ENCODE measurements around the gene USP12. TPM values are rescaled to one million over a fixed set of nuclear protein-coding genes. Genes with fewer than 3 reads are reported as not detected.

The USP12 gene
- total RNA-seq, 4 donors from 2014 or later = 26.4 to 50.7 (median 31.7) TPM

DNA sequence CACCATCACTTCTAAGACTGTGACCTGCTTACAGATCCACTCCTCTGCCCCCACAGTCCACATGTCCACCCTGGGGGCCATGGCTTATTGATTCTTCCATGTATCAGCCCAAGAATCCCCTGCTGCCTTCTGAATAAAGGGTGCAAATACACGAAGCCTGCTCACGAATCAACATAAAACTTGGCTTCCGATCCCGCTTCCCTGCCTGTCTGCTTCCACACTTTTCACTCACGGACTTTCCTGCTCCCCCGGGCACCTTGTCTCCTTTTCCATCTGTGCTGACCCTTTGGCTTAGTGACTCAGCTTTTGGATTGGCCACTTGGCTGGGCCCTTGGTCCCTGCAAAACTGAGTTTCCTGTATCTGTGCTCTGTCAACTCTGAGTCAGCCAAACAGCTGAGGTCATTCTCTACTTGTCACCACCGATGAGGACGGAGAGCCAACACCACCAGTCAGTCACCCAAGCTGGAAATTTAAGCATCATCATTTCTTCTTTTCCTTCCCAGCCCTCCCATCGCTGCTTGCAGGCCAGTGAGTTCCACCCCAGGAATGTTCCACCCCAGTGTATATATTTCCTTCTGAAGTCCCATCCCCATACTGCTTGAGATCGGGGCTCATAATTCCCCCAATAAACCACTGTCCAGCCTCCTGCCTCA is 11.4 kb upstream of the USP12 start:
- no peaks in the 10 kb centered on the region for H3K36me3 ChIP-seq
- H3K27me3 ChIP-seq = no peaks in the 10 kb centered on the region
- no peak overlapping the region for H3K27ac ChIP-seq
- H3K9me3 ChIP-seq = no peaks in the 10 kb centered on the region
- WGBS = 53% methylated on average over 10 of the region's 10 CpGs
- peaks cover 6% of the 10 kb centered on the region for H3K4me1 ChIP-seq
- no peak for DNase-seq (ENCODE audit: low spot score in 2 of 2)
- TF ChIP-seq POLR2A (IDR thresholded peaks at IDR 0.05) (no peak), EP300 (IDR thresholded peaks at IDR 0.05) (no peak), POLR2AphosphoS5 (IDR thresholded peaks at IDR 0.05) (no peak)
- TF ChIP-seq, protein P1, sequence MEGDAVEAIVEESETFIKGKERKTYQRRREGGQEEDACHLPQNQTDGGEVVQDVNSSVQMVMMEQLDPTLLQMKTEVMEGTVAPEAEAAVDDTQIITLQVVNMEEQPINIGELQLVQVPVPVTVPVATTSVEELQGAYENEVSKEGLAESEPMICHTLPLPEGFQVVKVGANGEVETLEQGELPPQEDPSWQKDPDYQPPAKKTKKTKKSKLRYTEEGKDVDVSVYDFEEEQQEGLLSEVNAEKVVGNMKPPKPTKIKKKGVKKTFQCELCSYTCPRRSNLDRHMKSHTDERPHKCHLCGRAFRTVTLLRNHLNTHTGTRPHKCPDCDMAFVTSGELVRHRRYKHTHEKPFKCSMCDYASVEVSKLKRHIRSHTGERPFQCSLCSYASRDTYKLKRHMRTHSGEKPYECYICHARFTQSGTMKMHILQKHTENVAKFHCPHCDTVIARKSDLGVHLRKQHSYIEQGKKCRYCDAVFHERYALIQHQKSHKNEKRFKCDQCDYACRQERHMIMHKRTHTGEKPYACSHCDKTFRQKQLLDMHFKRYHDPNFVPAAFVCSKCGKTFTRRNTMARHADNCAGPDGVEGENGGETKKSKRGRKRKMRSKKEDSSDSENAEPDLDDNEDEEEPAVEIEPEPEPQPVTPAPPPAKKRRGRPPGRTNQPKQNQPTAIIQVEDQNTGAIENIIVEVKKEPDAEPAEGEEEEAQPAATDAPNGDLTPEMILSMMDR (IDR thresholded peaks at IDR 0.05) = no peak
- no peak overlapping the region for H3K4me3 ChIP-seq

DNA sequence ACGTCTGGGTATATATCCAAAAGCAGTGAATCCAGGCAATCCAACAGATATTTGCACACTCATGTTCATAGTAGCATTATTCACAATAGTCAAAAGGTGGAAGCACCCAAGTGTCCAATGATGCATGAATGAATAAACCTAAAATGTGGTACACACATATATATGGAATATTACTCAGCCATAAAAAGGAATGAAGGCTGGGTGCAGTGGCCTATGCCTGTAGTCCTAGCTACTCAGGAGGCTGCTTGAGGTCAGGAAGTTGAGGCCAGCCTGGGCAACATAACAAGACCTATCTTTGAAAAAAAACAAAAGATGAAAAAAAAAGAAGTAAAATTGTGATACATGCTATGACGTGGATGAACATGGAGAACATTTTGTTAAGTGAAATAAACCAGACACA is 10.4 kb upstream of the USP12 start:
- Histone ChIP-seq H3K27me3 (no peaks in the 10 kb centered on the region), H3K27ac (no peak overlapping the region), H3K4me1 (peaks cover 6% of the 10 kb centered on the region), H3K36me3 (no peaks in the 10 kb centered on the region), H3K9me3 (no peaks in the 10 kb centered on the region), H3K4me3 (no peak overlapping the region)
- 95% methylated on average over 2 of the region's 2 CpGs for WGBS
- TF ChIP-seq POLR2AphosphoS5 (IDR thresholded peaks at IDR 0.05) (no peak), EP300 (IDR thresholded peaks at IDR 0.05) (no peak), POLR2A (IDR thresholded peaks at IDR 0.05) (no peak)
- TF ChIP-seq, protein P1 (IDR thresholded peaks at IDR 0.05) = no peak
- no peak for DNase-seq (ENCODE audit: low spot score in 2 of 2)

DNA sequence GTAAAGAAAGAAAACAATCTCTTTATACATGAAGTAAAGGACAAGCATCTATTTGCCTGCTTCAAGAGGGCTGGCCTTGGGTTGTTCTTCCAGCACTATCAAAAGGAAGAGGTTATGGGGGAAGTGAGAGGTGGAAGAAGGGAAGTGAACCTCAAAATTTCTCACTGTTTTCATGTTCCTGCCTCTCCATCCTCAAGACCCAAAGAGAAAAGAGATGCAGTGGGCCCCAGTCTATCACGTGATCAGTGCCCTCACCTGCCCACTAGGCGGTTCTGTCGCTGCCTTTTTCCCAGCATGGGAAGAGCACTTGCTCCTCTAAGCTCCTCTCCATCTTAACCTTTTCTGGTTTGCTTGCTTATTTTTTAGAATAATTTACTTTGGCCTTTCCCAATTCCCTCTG is 6.2 kb upstream of the USP12 start:
- 60% methylated on average over 3 of the region's 3 CpGs for WGBS
- H3K36me3 ChIP-seq = no peaks in the 10 kb centered on the region
- H3K9me3 ChIP-seq = no peaks in the 10 kb centered on the region
- H3K27ac ChIP-seq = no peak overlapping the region
- no peak for TF ChIP-seq POLR2A (IDR thresholded peaks at IDR 0.05)
- no peak for TF ChIP-seq EP300 (IDR thresholded peaks at IDR 0.05)
- TF ChIP-seq, protein P1 (IDR thresholded peaks at IDR 0.05) = no peak
- TF ChIP-seq POLR2AphosphoS5 (IDR thresholded peaks at IDR 0.05) = no peak
- no peak overlapping the region for H3K4me3 ChIP-seq
- no peak for DNase-seq (ENCODE audit: low spot score in 2 of 2)
- H3K27me3 ChIP-seq = no peaks in the 10 kb centered on the region
- H3K4me1 ChIP-seq = peaks cover 8% of the 10 kb centered on the region

DNA sequence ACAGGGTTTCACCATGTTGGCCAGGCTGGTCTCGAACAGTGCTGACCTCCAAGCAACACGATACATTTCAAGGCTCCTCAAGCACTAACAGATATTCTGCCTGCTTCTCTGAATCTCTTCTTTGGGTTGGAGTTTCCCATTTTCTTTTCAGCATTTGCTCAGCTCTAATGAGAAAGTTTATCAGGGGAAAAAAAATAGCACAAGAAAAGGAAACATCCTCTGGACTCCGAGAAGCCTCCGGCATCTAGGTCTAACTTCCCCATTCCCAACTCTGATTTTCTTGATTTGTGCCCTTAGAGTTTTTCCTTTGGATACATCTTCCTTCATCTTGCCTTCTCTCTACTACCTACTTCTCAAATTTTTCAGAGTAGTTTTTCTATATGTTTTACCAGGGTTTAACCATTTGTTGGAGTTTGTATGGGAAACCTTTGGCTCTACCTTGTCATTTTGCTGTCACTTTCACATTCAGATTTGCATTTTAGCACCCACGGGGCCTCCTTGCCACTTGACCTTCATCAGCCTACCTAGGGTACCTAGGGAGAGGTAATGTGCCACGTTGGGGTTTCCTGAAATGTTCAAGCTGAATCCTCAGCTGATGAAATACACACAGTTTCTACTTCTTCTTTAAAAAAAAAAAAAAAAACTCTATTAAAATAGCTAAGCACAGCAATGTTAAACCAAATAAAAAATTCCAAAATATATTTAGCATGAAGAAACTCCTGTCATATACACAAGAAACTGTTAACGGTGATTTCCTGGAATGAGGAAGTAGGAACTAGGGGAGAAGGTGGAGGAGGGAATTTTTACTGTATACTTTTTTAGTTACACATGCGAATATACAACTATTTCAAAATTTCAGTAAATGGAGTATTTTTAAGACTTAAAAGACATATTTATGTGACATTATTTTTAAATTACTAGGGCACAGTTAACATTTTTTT is 5.1 kb upstream of the USP12 start:
- Histone ChIP-seq H3K27ac (no peak overlapping the region), H3K27me3 (no peaks in the 10 kb centered on the region), H3K36me3 (no peaks in the 10 kb centered on the region), H3K4me3 (no peak overlapping the region), H3K9me3 (no peaks in the 10 kb centered on the region), H3K4me1 (peaks cover 14% of the 10 kb centered on the region)
- 74% methylated on average over 8 of the region's 8 CpGs for WGBS
- TF ChIP-seq EP300 (IDR thresholded peaks at IDR 0.05) = no peak
- TF ChIP-seq POLR2A (IDR thresholded peaks at IDR 0.05) = no peak
- no peak for TF ChIP-seq POLR2AphosphoS5 (IDR thresholded peaks at IDR 0.05)
- TF ChIP-seq, protein P1 (IDR thresholded peaks at IDR 0.05) = no peak
- DNase-seq (ENCODE audit: low spot score in 2 of 2) = no peak

All from suprapubic skin (tissue), 4 donors.